IMR-90 (cell line): ENCODE measurements around the gene PROSER2. TPM values are rescaled to one million over a fixed set of nuclear protein-coding genes. Genes with fewer than 3 reads are reported as not detected.

Experiments used
- ATAC-seq: fragments of 200-7000 bp; cut with Tn5 transposase; 2 replicates; pipeline ENCODE4 v1.9.1; 2020; ENCODE audit warnings: low read depth, mild to moderate bottlenecking, moderate library complexity
- BruUV-seq: library from RNA; stranded (reverse); fragments of 400-500 nt; replicated peaks from 2 replicates; lab custom pipeline; 2021; lab: Mats Ljungman, UMichigan
- CTCF ChIA-PET: fragments of 300-600 bp; formaldehyde crosslinking; extraction: SDS; loops from one replicate; lab custom pipeline; 2021; ENCODE audit warnings: antibody characterized with exemption; lab: Yijun Ruan, JAX
- POLR2A ChIA-PET: fragments of 300-600 bp; sonication (Branson Sonifier 250); formaldehyde crosslinking; loops from one replicate; lab custom pipeline; 2022; ENCODE audit warnings: antibody characterized with exemption; ENCODE audit not compliant: unreplicated experiment; lab: Charles Lee
- DNase-seq: peaks from one replicate; pipeline ENCODE4 v3.0.0; 2013
- H2AFZ ChIP-seq: replicated peaks from 2 replicates; pipeline ENCODE3; 2013; ENCODE audit warnings: low read length, mild to moderate bottlenecking; ENCODE audit not compliant: poor library complexity
- H2AK5ac ChIP-seq: 2 replicates; pipeline ENCODE4 v1.6.1; 2013; ENCODE audit warnings: low read depth, low read length, inconsistent platforms
- H2AK9ac ChIP-seq: replicated peaks from 2 replicates; pipeline ENCODE3; 2013; ENCODE audit warnings: mild to moderate bottlenecking, low read depth, low read length, moderate library complexity; ENCODE audit not compliant: poor library complexity
- H2BK120ac ChIP-seq: 2 replicates; pipeline ENCODE4 v1.6.1; 2013; ENCODE audit warnings: low read depth, low read length, inconsistent platforms
- H2BK15ac ChIP-seq: 3 replicates; pipeline ENCODE4 v1.6.1; 2013; ENCODE audit warnings: low read depth, low read length, inconsistent platforms
- H2BK20ac ChIP-seq: 2 replicates; pipeline ENCODE4 v1.6.1; 2013; ENCODE audit warnings: low read depth, mild to moderate bottlenecking, inconsistent platforms, low read length, moderate library complexity
- H2BK5ac ChIP-seq: 2 replicates; pipeline ENCODE4 v1.6.1; 2013; ENCODE audit warnings: mild to moderate bottlenecking, low read depth, low read length, inconsistent platforms; ENCODE audit not compliant: poor library complexity, severe bottlenecking
- H3K14ac ChIP-seq: replicated peaks from 2 replicates; pipeline ENCODE4 v1.6.1; 2013; ENCODE audit warnings: low read depth, low read length, inconsistent platforms
- H3K18ac ChIP-seq: 2 replicates; pipeline ENCODE4 v1.6.1; 2013; ENCODE audit warnings: low read depth, low read length, control low read depth
- H3K23ac ChIP-seq: 2 replicates; pipeline ENCODE4 v1.6.1; 2013; ENCODE audit warnings: low read depth, low read length, inconsistent platforms
- H3K27ac ChIP-seq: 2 replicates; pipeline ENCODE4 v1.5.1; 2013; ENCODE audit warnings: mild to moderate bottlenecking, control low read depth, low read length; ENCODE audit not compliant: insufficient read depth
- H3K27me3 ChIP-seq: 2 replicates; pipeline ENCODE4 v1.6.1; 2013; ENCODE audit warnings: low read length; ENCODE audit not compliant: control insufficient read depth, insufficient read depth
- H3K36me3 ChIP-seq: 2 replicates; pipeline ENCODE4 v1.6.1; 2013; ENCODE audit warnings: low read length, mixed read lengths; ENCODE audit not compliant: control insufficient read depth, insufficient read depth
- H3K4ac ChIP-seq: 2 replicates; pipeline ENCODE4 v1.6.1; 2013; ENCODE audit warnings: low read depth, low read length, inconsistent platforms
- H3K4me1 ChIP-seq: 2 replicates; pipeline ENCODE4 v1.6.1; 2013; ENCODE audit warnings: low read length, mixed read lengths; ENCODE audit not compliant: control insufficient read depth, insufficient read depth
- H3K4me2 ChIP-seq: 2 replicates; pipeline ENCODE4 v1.6.1; 2013; ENCODE audit warnings: low read depth, mild to moderate bottlenecking, control low read depth, low read length, moderate library complexity
- H3K4me3 ChIP-seq: 2 replicates; pipeline ENCODE4 v1.5.1; 2013; ENCODE audit warnings: low read depth, mild to moderate bottlenecking, control low read depth, low read length, moderate library complexity; ENCODE audit not compliant: insufficient read depth
- H3K56ac ChIP-seq: 2 replicates; pipeline ENCODE4 v1.6.1; 2013; ENCODE audit warnings: low read length, inconsistent platforms; ENCODE audit not compliant: insufficient read depth; ENCODE audit errors: extremely low read depth
- H3K79me1 ChIP-seq, 2 experiments: 2 replicates each; pipeline ENCODE4 v1.6.1; 2013; ENCODE audit warnings: low read length in 2 of 2, inconsistent platforms in 1 of 2, low read depth in 1 of 2
- H3K9ac ChIP-seq: 2 replicates; pipeline ENCODE4 v1.6.1; 2013; ENCODE audit warnings: low read depth, low read length, control low read depth
- H3K9me1 ChIP-seq: 2 replicates; pipeline ENCODE4 v1.6.1; 2013; ENCODE audit warnings: low read length, inconsistent platforms; ENCODE audit not compliant: insufficient read depth
- H3K9me3 ChIP-seq: 2 replicates; pipeline ENCODE4 v1.6.1; 2013; ENCODE audit warnings: low read length; ENCODE audit not compliant: control insufficient read depth, insufficient read depth
- H4K20me1 ChIP-seq: 2 replicates; pipeline ENCODE4 v1.6.1; 2013; ENCODE audit warnings: low read length, inconsistent platforms; ENCODE audit not compliant: insufficient read depth
- H4K5ac ChIP-seq: 2 replicates; pipeline ENCODE4 v1.6.1; 2013; ENCODE audit warnings: mild to moderate bottlenecking, low read depth, low read length, control low read depth
- H4K8ac ChIP-seq, 2 experiments: 2 replicates each; pipeline ENCODE4 v1.6.1; 2013; ENCODE audit warnings: low read depth in 2 of 2, low read length in 2 of 2, control low read depth in 1 of 2, inconsistent platforms in 1 of 2
- H4K91ac ChIP-seq: 2 replicates; pipeline ENCODE4 v1.6.1; 2013; ENCODE audit warnings: low read depth, low read length, inconsistent platforms; ENCODE audit not compliant: insufficient read depth
- BHLHE40 ChIP-seq: fragments of 150-350 bp; IDR thresholded peaks from 2 replicates; pipeline ENCODE4 v1.6.1; 2016; ENCODE audit warnings: mild to moderate bottlenecking, low read depth, low read length
- CEBPB ChIP-seq: IDR thresholded peaks from 2 replicates; pipeline ENCODE4 v1.6.1; 2012; ENCODE audit warnings: low read depth, low read length, improper control_type of control experiment
- CHD1 ChIP-seq: IDR thresholded peaks from 2 replicates; pipeline ENCODE4 v1.6.1; 2012; ENCODE audit warnings: low read depth, low read length, improper control_type of control experiment
- MAFK ChIP-seq: IDR thresholded peaks from 2 replicates; pipeline ENCODE4 v1.6.1; 2012; ENCODE audit warnings: low read depth, low read length, improper control_type of control experiment
- MAZ ChIP-seq: IDR thresholded peaks from 2 replicates; pipeline ENCODE4 v1.6.1; 2012; ENCODE audit warnings: low read depth, mild to moderate bottlenecking, low read length, improper control_type of control experiment, moderate library complexity, borderline replicate concordance
- NFE2L2 ChIP-seq: fragments of 150-350 bp; IDR thresholded peaks from 2 replicates; pipeline ENCODE4 v1.6.1; 2016; ENCODE audit warnings: low read depth, mild to moderate bottlenecking, low read length
- POLR2A ChIP-seq: IDR thresholded peaks from 2 replicates; pipeline ENCODE4 v1.6.1; 2012; ENCODE audit warnings: mild to moderate bottlenecking, low read depth, low read length
- SMC3 ChIP-seq: fragments of 150-350 bp; IDR thresholded peaks from 2 replicates; pipeline ENCODE4 v1.6.1; 2016; ENCODE audit warnings: low read depth, mild to moderate bottlenecking, antibody characterized with exemption, low read length, moderate library complexity
- WGBS, 2 experiments: methylation state at CpG; one replicate each; pipeline versions ENCODE4 v1.1.5 to v1.1.7; 2013; ENCODE audit warnings: missing lambda C conversion rate in 2 of 2; ENCODE audit not compliant: insufficient read length in 1 of 2; ENCODE audit errors: extremely low coverage in 2 of 2; 5-methylcytosine and 5-hydroxymethylcytosine counted together
- dilution Hi-C: fragments of 300-500 bp; cut with HindIII; formaldehyde crosslinking; loops from one replicate; pipeline ENCODE4 v1.14.3; 2018; ENCODE audit warnings: low sequenced_read_pairs; ENCODE audit not compliant: unreplicated experiment
- in situ Hi-C: fragments of 300-500 bp; cut with MboI; formaldehyde crosslinking; loops from 3 replicates; pipeline ENCODE4 v1.14.3; 2019; ENCODE audit warnings: low sequenced_read_pairs, inconsistent platforms, mixed read lengths
- intact Hi-C: fragments of 100-400 bp; cut with micrococcal nuclease; formaldehyde crosslinking; loops from 2 replicates; pipeline ENCODE4 v1.10.0; 2022
- polyA plus RNA-seq, 3 experiments: library from polyadenylated mRNA; depleted of rRNA; stranded (reverse); fragments of >200 nt; gene quantifications; 2 replicates each; pipeline ENCODE4 v1.2.3, GENCODE V29; 2012; ENCODE audit warnings: low replicate concordance in 1 of 3
- total RNA-seq: library from RNA; depleted of rRNA; stranded (reverse); fragments of >200 nt; gene quantifications from 2 replicates; pipeline ENCODE4 v1.2.3, GENCODE V29; 2012
- TF ChIP-seq, protein P1 (sequence below): conservative IDR thresholded peaks from 2 replicates; pipeline ENCODE4 v1.5.1; 2012; ENCODE audit warnings: mild to moderate bottlenecking, low read depth, low read length, improper control_type of control experiment

The PROSER2 gene
- total and polyA plus RNA-seq, 2 of the 4 experiments (the other 2 are of a cell fraction) = 1.4 to 2.0 TPM

- H4K20me1 ChIP-seq = no peaks in the 10 kb centered on the region
- WGBS, 2 experiments = 85% methylated on average over 12 of the region's 17 CpGs; no CpG with 5 or more reads in 1 of the 2 experiments
- CTCF ChIA-PET = interaction anchor here (0.6 to 1.6 kb wide), 3 partner anchors 9 to 847 kb away, joined by 3 read pairs; no protein-coding TSS in a partner anchor
Observed at GRCh38 chr10:11856089-11856488, 32.9 kb downstream of the PROSER2 start.

More at GRCh38 chr10:11856089-11856488, 32.9 kb downstream of the PROSER2 start:
- ATAC-seq (no peak), DNase-seq (no peak)
- Histone ChIP-seq H4K8ac (no peak overlapping the region), H3K36me3 (no peaks in the 10 kb centered on the region; the same call in none of the 2 replicates), H2AK5ac (no peak overlapping the region), H2BK120ac (no peak overlapping the region), H2AFZ (peak overlapping the region; percentile 72), H3K18ac (no peak overlapping the region), H3K9me1 (peaks cover 5% of the 10 kb centered on the region; the same call in 1 of the 2 replicates), H3K4me3 (no peak overlapping the region), H3K27me3 (no peaks in the 10 kb centered on the region), H3K9me3 (no peaks in the 10 kb centered on the region), H2BK20ac (no peak overlapping the region), H2BK15ac (no peak overlapping the region), H3K4me2 (no peak overlapping the region), H3K4me1 (peaks cover 2% of the 10 kb centered on the region; the same call in 1 of the 2 replicates), H4K91ac (no peak overlapping the region), H3K23ac (no peak overlapping the region), H3K56ac (no peak overlapping the region), H2AK9ac (no peak overlapping the region), H3K4ac (no peak overlapping the region), H3K27ac (no peak overlapping the region), H4K5ac (no peak overlapping the region), H2BK5ac (no peak overlapping the region), H3K14ac (no peak overlapping the region), H3K79me1 (peaks cover 0 to 5% of the 10 kb centered on the region in 2 experiments; a peak in 1 of 4 replicates), H3K9ac (no peak overlapping the region)
- BruUV-seq = no TSS peak
- intact Hi-C loops (no loop called here), in situ Hi-C loops (no loop called here), dilution Hi-C loops (no loop called here)
- TF ChIP-seq SMC3 (no peak), CEBPB (no peak), CHD1 (no peak), POLR2A (no peak), MAFK (no peak), BHLHE40 (no peak), MAZ (no peak), NFE2L2 (no peak)
- TF ChIP-seq, protein P1, sequence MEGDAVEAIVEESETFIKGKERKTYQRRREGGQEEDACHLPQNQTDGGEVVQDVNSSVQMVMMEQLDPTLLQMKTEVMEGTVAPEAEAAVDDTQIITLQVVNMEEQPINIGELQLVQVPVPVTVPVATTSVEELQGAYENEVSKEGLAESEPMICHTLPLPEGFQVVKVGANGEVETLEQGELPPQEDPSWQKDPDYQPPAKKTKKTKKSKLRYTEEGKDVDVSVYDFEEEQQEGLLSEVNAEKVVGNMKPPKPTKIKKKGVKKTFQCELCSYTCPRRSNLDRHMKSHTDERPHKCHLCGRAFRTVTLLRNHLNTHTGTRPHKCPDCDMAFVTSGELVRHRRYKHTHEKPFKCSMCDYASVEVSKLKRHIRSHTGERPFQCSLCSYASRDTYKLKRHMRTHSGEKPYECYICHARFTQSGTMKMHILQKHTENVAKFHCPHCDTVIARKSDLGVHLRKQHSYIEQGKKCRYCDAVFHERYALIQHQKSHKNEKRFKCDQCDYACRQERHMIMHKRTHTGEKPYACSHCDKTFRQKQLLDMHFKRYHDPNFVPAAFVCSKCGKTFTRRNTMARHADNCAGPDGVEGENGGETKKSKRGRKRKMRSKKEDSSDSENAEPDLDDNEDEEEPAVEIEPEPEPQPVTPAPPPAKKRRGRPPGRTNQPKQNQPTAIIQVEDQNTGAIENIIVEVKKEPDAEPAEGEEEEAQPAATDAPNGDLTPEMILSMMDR = no peak
- POLR2A ChIA-PET = no interaction called here
